H9 (cell line): Measurements from ENCODE around the gene CWC25. TPM values are rescaled to one million over a fixed set of nuclear protein-coding genes. Genes with fewer than 3 reads are reported as not detected.
"Not testable (repeated sequence)": the region's sequence is repeated elsewhere in the genome, so short reads cannot be mapped to it uniquely, and the experiment has no call there.

ENCODE experiments used
- DNase-seq: peaks from one replicate; pipeline ENCODE4 v3.0.0-alpha.2; 2017
- H2AFZ ChIP-seq: one replicate; pipeline ENCODE4 v1.6.1; 2013; ENCODE audit warnings: mild to moderate bottlenecking, low read length, control low read depth, moderate library complexity
- H2AK5ac ChIP-seq: 2 replicates; pipeline ENCODE4 v1.6.1; 2013; ENCODE audit warnings: low read length, control low read depth, mixed read lengths; ENCODE audit not compliant: insufficient read length
- H2BK120ac ChIP-seq: one replicate; pipeline ENCODE4 v1.6.1; 2013; ENCODE audit warnings: low read depth, mild to moderate bottlenecking, low read length, control low read depth, inconsistent platforms; ENCODE audit not compliant: poor library complexity, severe bottlenecking
- H2BK12ac ChIP-seq: 2 replicates; pipeline ENCODE4 v1.6.1; 2013; ENCODE audit warnings: low read length, control low read depth, mixed read lengths, low read depth; ENCODE audit not compliant: insufficient read length
- H2BK15ac ChIP-seq: 2 replicates; pipeline ENCODE4 v1.6.1; 2013; ENCODE audit warnings: low read depth, low read length, control low read depth
- H2BK20ac ChIP-seq: one replicate; pipeline ENCODE4 v1.6.1; 2013; ENCODE audit warnings: low read depth, mild to moderate bottlenecking, low read length, control low read depth, inconsistent platforms; ENCODE audit not compliant: poor library complexity, severe bottlenecking
- H2BK5ac ChIP-seq: 2 replicates; pipeline ENCODE4 v1.6.1; 2013; ENCODE audit warnings: low read length, control low read depth, mixed read lengths; ENCODE audit not compliant: insufficient read length
- H3K14ac ChIP-seq: 2 replicates; pipeline ENCODE4 v1.6.1; 2013; ENCODE audit warnings: low read length, control low read depth; ENCODE audit not compliant: insufficient read depth
- H3K18ac ChIP-seq: 2 replicates; pipeline ENCODE4 v1.6.1; 2013; ENCODE audit warnings: low read depth, mild to moderate bottlenecking, mixed read lengths, low read length, control low read depth; ENCODE audit not compliant: insufficient read length
- H3K23ac ChIP-seq: 2 replicates; pipeline ENCODE4 v1.6.1; 2013; ENCODE audit warnings: low read length, control low read depth, mixed read lengths, low read depth; ENCODE audit not compliant: insufficient read length
- H3K23me2 ChIP-seq: 2 replicates; pipeline ENCODE4 v1.6.1; 2013; ENCODE audit warnings: low read depth, mild to moderate bottlenecking, mixed read lengths, low read length, control low read depth; ENCODE audit not compliant: insufficient read length, poor library complexity, severe bottlenecking
- H3K27ac ChIP-seq: 2 replicates; pipeline ENCODE4 v1.5.1; 2013; ENCODE audit warnings: low read length, control low read depth, mixed read lengths, low read depth; ENCODE audit not compliant: insufficient read length
- H3K27me3 ChIP-seq: 2 replicates; pipeline ENCODE4 v1.6.1; 2013; ENCODE audit warnings: low read length, control low read depth, inconsistent platforms; ENCODE audit not compliant: insufficient read depth
- H3K4ac ChIP-seq: 2 replicates; pipeline ENCODE4 v1.6.1; 2013; ENCODE audit warnings: low read depth, mild to moderate bottlenecking, control low read depth, inconsistent platforms, low read length, moderate library complexity
- H3K4me1 ChIP-seq: 2 replicates; pipeline ENCODE4 v1.6.1; 2013; ENCODE audit warnings: low read length, control low read depth, inconsistent platforms; ENCODE audit not compliant: insufficient read depth
- H3K4me2 ChIP-seq: 2 replicates; pipeline ENCODE4 v1.6.1; 2013; ENCODE audit warnings: low read length, control low read depth, mixed read lengths; ENCODE audit not compliant: insufficient read length, insufficient read depth
- H3K56ac ChIP-seq: 2 replicates; pipeline ENCODE4 v1.6.1; 2013; ENCODE audit warnings: low read depth, mild to moderate bottlenecking, mixed read lengths, low read length, control low read depth; ENCODE audit not compliant: insufficient read length
- H3K79me1 ChIP-seq: 2 replicates; pipeline ENCODE4 v1.6.1; 2013; ENCODE audit warnings: low read depth, mild to moderate bottlenecking, moderate library complexity, low read length, control low read depth, inconsistent platforms; ENCODE audit not compliant: insufficient read depth, poor library complexity, severe bottlenecking
- H3K79me2 ChIP-seq: 2 replicates; pipeline ENCODE4 v1.6.1; 2013; ENCODE audit warnings: low read length, control low read depth, inconsistent platforms; ENCODE audit not compliant: insufficient read depth
- H3K9ac ChIP-seq: 2 replicates; pipeline ENCODE4 v1.6.1; 2013; ENCODE audit warnings: low read length, control low read depth, mixed read lengths; ENCODE audit not compliant: insufficient read length; ENCODE audit errors: extremely low read depth
- H3K9me3 ChIP-seq: one replicate; pipeline ENCODE4 v1.6.1; 2013; ENCODE audit warnings: low read depth, low read length, inconsistent platforms; ENCODE audit not compliant: control insufficient read depth
- H3T11ph ChIP-seq: one replicate; pipeline ENCODE4 v1.6.1; 2013; ENCODE audit warnings: mild to moderate bottlenecking, low read length, control low read depth, inconsistent platforms
- H4K20me1 ChIP-seq: one replicate; pipeline ENCODE4 v1.6.1; 2013; ENCODE audit not compliant: control insufficient read depth, insufficient read length, insufficient read depth
- H4K5ac ChIP-seq: 2 replicates; pipeline ENCODE4 v1.6.1; 2013; ENCODE audit warnings: low read depth, mild to moderate bottlenecking, mixed read lengths, low read length, control low read depth; ENCODE audit not compliant: insufficient read length
- H4K8ac ChIP-seq: replicated peaks from 2 replicates; pipeline ENCODE4 v1.6.1; 2013; ENCODE audit warnings: low read length, control low read depth, mixed read lengths, low read depth; ENCODE audit not compliant: insufficient read length
- H4K91ac ChIP-seq: 2 replicates; pipeline ENCODE4 v1.6.1; 2013; ENCODE audit warnings: low read depth, mild to moderate bottlenecking, moderate library complexity, mixed read lengths, low read length, control low read depth; ENCODE audit not compliant: insufficient read length
- H3K27ac Mint-ChIP-seq, 3 experiments: 2 replicates in 2 of 3; 3 replicates in 1 of 3; pipeline ENCODE4 v1.8.0; 2020 to 2021; ENCODE audit warnings: mixed read lengths in 3 of 3, mild to moderate bottlenecking in 1 of 3, moderate library complexity in 1 of 3
- H3K27me3 Mint-ChIP-seq: 2 replicates; pipeline ENCODE4 v1.8.0; 2021; ENCODE audit warnings: low read depth, mild to moderate bottlenecking, moderate library complexity, mixed read lengths
- H3K36me3 Mint-ChIP-seq, 3 experiments: 2 replicates in 2 of 3; 3 replicates in 1 of 3; pipeline ENCODE4 v1.8.0; 2020 to 2021; ENCODE audit warnings: low read depth in 3 of 3, mixed read lengths in 3 of 3; ENCODE audit not compliant: insufficient read depth in 1 of 3
- H3K4me1 Mint-ChIP-seq, 2 experiments: 2 replicates each; pipeline ENCODE4 v1.8.0; 2020; ENCODE audit warnings: mixed read lengths in 2 of 2
- H3K4me3 Mint-ChIP-seq, 2 experiments: 2 replicates in 1 of 2; 3 replicates in 1 of 2; pipeline ENCODE4 v1.8.0; 2020 to 2021; ENCODE audit warnings: mild to moderate bottlenecking in 2 of 2, mixed read lengths in 2 of 2, moderate library complexity in 1 of 2
- H3K9me3 Mint-ChIP-seq, 2 experiments: 2 replicates in 1 of 2; 3 replicates in 1 of 2; pipeline ENCODE4 v1.8.0; 2020; ENCODE audit warnings: mild to moderate bottlenecking in 2 of 2, mixed read lengths in 2 of 2, moderate library complexity in 1 of 2
- WGBS: extraction: QIAGEN DNeasy Blood & Tissue Kit; methylation state at CpG from one replicate; pipeline ENCODE4 v1.1.7; 2013; ENCODE audit warnings: missing lambda C conversion rate, low lambda C conversion rate, mixed read lengths; ENCODE audit not compliant: insufficient read length; ENCODE audit errors: extremely low coverage; 5-methylcytosine and 5-hydroxymethylcytosine counted together
- total RNA-seq: library from RNA; stranded (reverse); gene quantifications from 2 replicates; pipeline ENCODE4 v1.2.1, GENCODE V29; 2021
- TF ChIP-seq, protein P1 (sequence below): fragments of 200-600 bp; sonication (generic); conservative IDR thresholded peaks from 3 replicates; pipeline ENCODE4 v1.8.0; 2021; ENCODE audit warnings: antibody characterized with exemption, mild to moderate bottlenecking

CWC25 gene
- total RNA-seq, 1 experiment from 2014 or later: 15.9 TPM

DNA sequence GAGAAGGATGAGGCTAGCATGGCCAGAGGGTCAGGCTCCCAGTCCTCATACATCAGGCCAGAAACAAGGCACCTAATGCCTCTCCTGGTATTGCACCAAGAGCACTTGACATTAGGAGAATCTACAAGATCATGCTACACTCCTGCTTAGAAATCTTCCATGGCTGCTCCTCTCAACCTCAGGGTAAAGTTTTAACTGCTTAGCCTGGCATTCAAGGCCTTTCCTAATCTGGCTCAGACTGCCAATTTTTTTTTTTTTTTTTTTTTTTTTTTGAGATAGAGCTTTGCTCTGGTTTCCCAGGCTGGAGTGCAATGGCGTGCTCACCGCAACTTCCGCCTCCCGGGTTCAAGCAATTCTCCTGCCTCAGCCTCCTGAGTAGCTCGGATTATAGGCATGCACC lies 34.0 kb downstream of the CWC25 start:
- Histone ChIP-seq H3K23me2 (no peaks in the 10 kb centered on the region), H3K23ac (no peak overlapping the region), H4K20me1 (no peaks in the 10 kb centered on the region), H3T11ph (no peak overlapping the region), H2AK5ac (no peak overlapping the region), H3K9me3 (no peaks in the 10 kb centered on the region), H3K4ac (no peak overlapping the region), H3K4me1 (no peaks in the 10 kb centered on the region), H2BK15ac (no peak overlapping the region), H3K14ac (no peak overlapping the region), H2BK120ac (no peak overlapping the region), H4K8ac (peak overlapping the region; percentile 29), H3K9ac (no peak overlapping the region), H3K79me1 (peaks cover 3% of the 10 kb centered on the region), H3K27ac (no peak overlapping the region), H3K79me2 (peaks cover 1% of the 10 kb centered on the region; the same call in 1 of the 2 replicates), H4K91ac (no peak overlapping the region), H3K4me2 (no peak overlapping the region), H2BK5ac (no peak overlapping the region), H3K56ac (no peak overlapping the region), H4K5ac (no peak overlapping the region), H2AFZ (no peak overlapping the region), H2BK20ac (no peak overlapping the region), H3K27me3 (no peaks in the 10 kb centered on the region), H2BK12ac (no peak overlapping the region), H3K18ac (no peak overlapping the region)
- DNase-seq: no peak
- no CpG with 5 or more reads among the region's 5 CpGs for WGBS
- Mint-ChIP-seq H3K36me3 (peaks cover 5 to 39% (median 28%) of the 10 kb centered on the region in 3 experiments; a peak in 6 of 7 replicates), H3K27me3 (no peaks in the 10 kb centered on the region; the same call in 1 of the 2 replicates), H3K27ac (0 out of 7 replicates have a peak overlapping the region, but pooled peaks of 1 of the 3 experiments have one; percentile 3), H3K4me3 (peak overlapping the region in 1 of 2 experiments; percentile 12; a peak in 1 of 5 replicates), H3K4me1 (peaks cover 12 to 19% of the 10 kb centered on the region in 2 experiments), H3K9me3 (no peaks in the 10 kb centered on the region)
- TF ChIP-seq, protein P1, sequence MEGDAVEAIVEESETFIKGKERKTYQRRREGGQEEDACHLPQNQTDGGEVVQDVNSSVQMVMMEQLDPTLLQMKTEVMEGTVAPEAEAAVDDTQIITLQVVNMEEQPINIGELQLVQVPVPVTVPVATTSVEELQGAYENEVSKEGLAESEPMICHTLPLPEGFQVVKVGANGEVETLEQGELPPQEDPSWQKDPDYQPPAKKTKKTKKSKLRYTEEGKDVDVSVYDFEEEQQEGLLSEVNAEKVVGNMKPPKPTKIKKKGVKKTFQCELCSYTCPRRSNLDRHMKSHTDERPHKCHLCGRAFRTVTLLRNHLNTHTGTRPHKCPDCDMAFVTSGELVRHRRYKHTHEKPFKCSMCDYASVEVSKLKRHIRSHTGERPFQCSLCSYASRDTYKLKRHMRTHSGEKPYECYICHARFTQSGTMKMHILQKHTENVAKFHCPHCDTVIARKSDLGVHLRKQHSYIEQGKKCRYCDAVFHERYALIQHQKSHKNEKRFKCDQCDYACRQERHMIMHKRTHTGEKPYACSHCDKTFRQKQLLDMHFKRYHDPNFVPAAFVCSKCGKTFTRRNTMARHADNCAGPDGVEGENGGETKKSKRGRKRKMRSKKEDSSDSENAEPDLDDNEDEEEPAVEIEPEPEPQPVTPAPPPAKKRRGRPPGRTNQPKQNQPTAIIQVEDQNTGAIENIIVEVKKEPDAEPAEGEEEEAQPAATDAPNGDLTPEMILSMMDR: no peak

DNA sequence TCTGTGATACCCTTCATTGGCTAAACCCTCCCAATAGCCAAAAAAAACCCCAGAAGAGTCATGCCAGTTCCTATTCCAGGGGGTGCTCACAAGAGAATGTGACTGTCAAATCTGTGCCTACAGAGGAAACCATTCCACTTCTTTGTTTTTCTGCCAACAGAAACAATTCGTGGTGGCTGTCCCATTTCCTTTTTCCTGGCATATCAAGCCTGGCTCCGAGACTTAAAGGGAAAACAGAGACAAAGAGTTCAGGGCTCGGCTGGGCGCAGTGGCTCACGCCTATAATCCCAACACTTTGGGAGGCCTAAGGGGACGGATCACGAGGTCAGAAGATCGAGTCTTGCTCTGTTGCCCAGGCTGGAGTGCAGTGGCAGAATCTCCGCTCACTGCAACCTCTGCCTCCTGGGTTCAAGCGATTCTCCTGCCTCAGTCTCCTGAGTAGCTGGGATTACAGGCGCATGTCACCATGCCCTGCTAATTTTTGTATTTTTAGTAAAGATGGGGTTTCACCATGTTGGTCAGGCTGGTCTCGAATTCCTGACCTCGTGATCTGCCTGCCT lies 34.9 kb downstream of the CWC25 start:
- Mint-ChIP-seq H3K36me3 (peaks cover 7 to 40% (median 31%) of the 10 kb centered on the region in 3 experiments; a peak in 6 of 7 replicates), H3K4me3 (peak overlapping the region in 1 of 2 experiments; percentile 16; a peak in 1 of 5 replicates), H3K4me1 (peaks cover 12 to 19% of the 10 kb centered on the region in 2 experiments)
- not testable (repeated sequence) for H4K20me1 ChIP-seq, H3K27ac Mint-ChIP-seq, H4K5ac ChIP-seq, H4K91ac ChIP-seq, H3K18ac ChIP-seq, H3K79me1 ChIP-seq, DNase-seq, H3K23me2 ChIP-seq, H3K4me2 ChIP-seq, H3T11ph ChIP-seq, H2BK15ac ChIP-seq, H3K56ac ChIP-seq, H3K4me1 ChIP-seq, H2BK120ac ChIP-seq, H3K14ac ChIP-seq, H3K9me3 ChIP-seq, H3K4ac ChIP-seq, H3K23ac ChIP-seq, H3K79me2 ChIP-seq, H3K27ac ChIP-seq, H3K9ac ChIP-seq, H3K27me3 ChIP-seq, H2BK5ac ChIP-seq, H2BK12ac ChIP-seq, H3K9me3 Mint-ChIP-seq, H2AK5ac ChIP-seq, H2AFZ ChIP-seq, H3K27me3 Mint-ChIP-seq, H4K8ac ChIP-seq, H2BK20ac ChIP-seq
- no CpG with 5 or more reads among the region's 13 CpGs for WGBS
